Activated CD4-positive, alpha-beta T cell treated with anti-CD3 and anti-CD28 coated beads, Interleukin-2, amount 10 ng/mL, durations not matched to agents 7 days and 5 days (primary cell): ENCODE measurements around the gene ELMO1. TPM values are rescaled to one million over a fixed set of nuclear protein-coding genes. Genes with fewer than 3 reads are reported as not detected.

Source experiments
- CTCF ChIA-PET: fragments of 350-600 bp; sonication (Branson Sonifier 250); formaldehyde crosslinking; loops from one replicate; lab custom pipeline; 2021; ENCODE audit warnings: antibody characterized with exemption; lab: Charles Lee
- POLR2A ChIA-PET: fragments of 350-600 bp; sonication (Branson Sonifier 250); formaldehyde crosslinking; loops from one replicate; lab custom pipeline; 2021; ENCODE audit warnings: antibody characterized with exemption; lab: Charles Lee
- DNase-seq: peaks from one replicate; pipeline ENCODE4 v3.0.0-alpha.2; 2020
- H3K27ac Mint-ChIP-seq: one replicate; pipeline ENCODE4 v1.8.0; 2021; ENCODE audit warnings: mild to moderate bottlenecking, moderate library complexity, mixed read lengths
- H3K27me3 Mint-ChIP-seq: one replicate; pipeline ENCODE4 v1.8.0; 2021; ENCODE audit warnings: mixed read lengths
- H3K36me3 Mint-ChIP-seq: one replicate; pipeline ENCODE4 v1.8.0; 2021; ENCODE audit warnings: low read depth, mixed read lengths
- H3K4me1 Mint-ChIP-seq: one replicate; pipeline ENCODE4 v1.8.0; 2021; ENCODE audit warnings: mixed read lengths
- H3K4me3 Mint-ChIP-seq: one replicate; pipeline ENCODE4 v1.8.0; 2021; ENCODE audit warnings: mild to moderate bottlenecking, moderate library complexity, mixed read lengths
- H3K9me3 Mint-ChIP-seq: one replicate; pipeline ENCODE4 v1.8.0; 2021; ENCODE audit warnings: mixed read lengths
- total RNA-seq, 2 experiments: library from RNA; stranded (reverse); gene quantifications; one replicate each; pipeline ENCODE4 v1.2.3, GENCODE V29; 2021

Gene ELMO1
- total RNA-seq, 2 experiments from 2014 or later, result 99.8 to 142 TPM

DNA sequence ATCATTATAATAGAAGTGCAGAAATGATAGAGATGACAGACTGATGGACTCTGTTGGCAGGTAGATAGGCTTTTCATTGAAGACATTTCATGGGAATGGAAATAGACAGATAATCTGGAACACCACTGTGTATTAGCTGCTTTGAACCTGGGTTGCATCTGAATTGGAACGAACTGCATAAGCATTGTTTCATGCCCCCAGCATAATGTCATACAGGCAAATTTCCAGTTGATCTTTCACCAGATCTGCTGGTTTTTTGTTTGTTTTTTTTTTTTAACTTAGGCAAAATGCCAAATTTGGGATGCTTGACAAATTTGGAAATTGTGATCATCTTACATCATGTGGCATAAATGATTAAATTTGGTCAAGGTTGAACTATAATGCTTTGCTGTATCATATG, 552.2 kb downstream of the ELMO1 start:
- H3K36me3 Mint-ChIP-seq, result peaks cover 58% of the 10 kb centered on the region
- no peak for DNase-seq
- H3K4me3 Mint-ChIP-seq, result no peak overlapping the region
- peaks cover 9% of the 10 kb centered on the region for H3K9me3 Mint-ChIP-seq
- H3K27me3 Mint-ChIP-seq, result no peaks in the 10 kb centered on the region
- ChIA-PET CTCF (no interaction called here), POLR2A (no interaction called here)
- H3K4me1 Mint-ChIP-seq, result peaks cover 14% of the 10 kb centered on the region
- H3K27ac Mint-ChIP-seq, result no peak overlapping the region

DNA sequence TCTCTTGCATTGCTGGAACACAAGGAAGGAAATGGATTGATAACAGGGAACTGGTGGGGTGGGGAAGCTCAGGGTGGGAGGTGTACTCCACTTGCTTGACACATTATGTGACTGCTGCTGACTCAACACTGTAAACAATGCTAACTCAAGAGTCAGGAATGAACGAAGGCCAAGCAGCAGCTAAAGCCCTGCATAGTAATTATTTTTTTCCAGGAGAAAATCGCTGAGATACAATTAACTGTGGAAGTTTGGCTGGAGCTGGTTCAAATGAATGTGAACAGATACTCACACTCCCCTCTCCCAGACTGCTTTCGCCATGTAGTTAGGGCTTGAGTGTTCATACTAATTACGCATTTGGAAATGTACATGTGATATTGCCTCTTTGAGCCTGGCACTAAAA, 553.5 kb downstream of the ELMO1 start:
- H3K4me1 Mint-ChIP-seq, result peaks cover 14% of the 10 kb centered on the region
- H3K27me3 Mint-ChIP-seq, result no peaks in the 10 kb centered on the region
- ChIA-PET CTCF (interaction anchor here (0.8 to 1.1 kb wide), 3 partner anchors 10 to 56 kb away, joined by 3 to 4 read pairs (median 3); no protein-coding TSS in a partner anchor), POLR2A (no interaction called here)
- H3K36me3 Mint-ChIP-seq, result peaks cover 62% of the 10 kb centered on the region
- no peak for DNase-seq
- H3K27ac Mint-ChIP-seq, result no peak overlapping the region
- H3K9me3 Mint-ChIP-seq, result peaks cover 5% of the 10 kb centered on the region
- H3K4me3 Mint-ChIP-seq, result no peak overlapping the region

GRCh38 chr7:36894190-36894589, 554.5 kb downstream of the ELMO1 start:
- ChIA-PET CTCF (interaction anchor here (1.1 kb wide), 1 partner anchor 11 kb away, joined by 4 read pairs; no protein-coding TSS in a partner anchor), POLR2A (no interaction called here)
- DNase-seq, result no peak
- Mint-ChIP-seq H3K36me3 (peaks cover 66% of the 10 kb centered on the region), H3K4me3 (no peak overlapping the region), H3K4me1 (peaks cover 14% of the 10 kb centered on the region), H3K27me3 (no peaks in the 10 kb centered on the region), H3K27ac (peak overlapping the region; percentile 6), H3K9me3 (peaks cover 4% of the 10 kb centered on the region)

- no peaks in the 10 kb centered on the region for H3K9me3 Mint-ChIP-seq
- POLR2A ChIA-PET, result no interaction called here
- H3K4me1 Mint-ChIP-seq, result peaks cover 8% of the 10 kb centered on the region
- CTCF ChIA-PET, result no interaction called here
- no peak for DNase-seq
- no peaks in the 10 kb centered on the region for H3K27me3 Mint-ChIP-seq
- no peak overlapping the region for H3K4me3 Mint-ChIP-seq
- H3K27ac Mint-ChIP-seq, result no peak overlapping the region
- peaks cover 91% of the 10 kb centered on the region for H3K36me3 Mint-ChIP-seq
These were observed 559.5 kb downstream of the ELMO1 start for GRCh38 chr7:36889182-36889581.

GRCh38 chr7:36887969-36888368, 560.7 kb downstream of the ELMO1 start:
- no peak for DNase-seq
- no peak overlapping the region for H3K4me3 Mint-ChIP-seq
- POLR2A ChIA-PET, result no interaction called here
- H3K36me3 Mint-ChIP-seq, result peaks cover 91% of the 10 kb centered on the region
- H3K9me3 Mint-ChIP-seq, result no peaks in the 10 kb centered on the region
- CTCF ChIA-PET, result no interaction called here
- no peak overlapping the region for H3K27ac Mint-ChIP-seq
- H3K4me1 Mint-ChIP-seq, result no peaks in the 10 kb centered on the region
- no peaks in the 10 kb centered on the region for H3K27me3 Mint-ChIP-seq

DNA sequence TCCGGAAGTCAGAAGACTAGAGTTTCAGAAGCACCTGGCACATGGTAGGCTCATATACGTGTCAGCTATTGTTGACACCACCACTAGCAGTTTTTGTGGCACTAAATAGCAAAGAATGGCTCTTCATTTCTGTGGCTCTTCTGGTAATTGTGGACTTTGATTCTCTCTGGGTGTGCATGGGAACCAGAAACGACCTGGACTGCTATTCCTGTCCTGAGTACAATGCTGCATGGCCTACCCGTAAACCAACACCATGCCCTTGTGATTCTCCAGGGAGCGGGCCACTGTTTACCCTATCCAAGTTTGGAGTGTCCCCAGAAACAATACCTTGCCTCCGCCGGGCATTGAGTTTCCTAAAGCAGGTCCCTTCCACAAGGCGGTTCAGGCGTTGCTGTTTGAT, 561.4 kb downstream of the ELMO1 start:
- Mint-ChIP-seq H3K4me1 (no peaks in the 10 kb centered on the region), H3K27ac (no peak overlapping the region), H3K9me3 (no peaks in the 10 kb centered on the region), H3K27me3 (no peaks in the 10 kb centered on the region), H3K4me3 (no peak overlapping the region), H3K36me3 (peaks cover 86% of the 10 kb centered on the region)
- ChIA-PET CTCF (no interaction called here), POLR2A (no interaction called here)
- no peak for DNase-seq

GRCh38 chr7:36884910-36885309, 563.8 kb downstream of the ELMO1 start:
- ChIA-PET CTCF (interaction anchor here (1.8 kb wide), 1 partner anchor 9 kb away, joined by 7 read pairs; no protein-coding TSS in a partner anchor), POLR2A (no interaction called here)
- Mint-ChIP-seq H3K4me1 (no peaks in the 10 kb centered on the region), H3K9me3 (no peaks in the 10 kb centered on the region), H3K27me3 (no peaks in the 10 kb centered on the region), H3K27ac (no peak overlapping the region), H3K4me3 (no peak overlapping the region), H3K36me3 (peaks cover 84% of the 10 kb centered on the region)
- DNase-seq, result no peak

- Mint-ChIP-seq H3K9me3 (no peaks in the 10 kb centered on the region), H3K4me3 (no peak overlapping the region), H3K4me1 (peaks cover 3% of the 10 kb centered on the region), H3K27me3 (no peaks in the 10 kb centered on the region), H3K36me3 (peaks cover 83% of the 10 kb centered on the region), H3K27ac (no peak overlapping the region)
- ChIA-PET CTCF (interaction anchor here (1.8 kb wide), 1 partner anchor 8 kb away, joined by 7 read pairs; no protein-coding TSS in a partner anchor), POLR2A (no interaction called here)
- no peak for DNase-seq
These were observed 564.3 kb downstream of the ELMO1 start for GRCh38 chr7:36884351-36884750.

DNA sequence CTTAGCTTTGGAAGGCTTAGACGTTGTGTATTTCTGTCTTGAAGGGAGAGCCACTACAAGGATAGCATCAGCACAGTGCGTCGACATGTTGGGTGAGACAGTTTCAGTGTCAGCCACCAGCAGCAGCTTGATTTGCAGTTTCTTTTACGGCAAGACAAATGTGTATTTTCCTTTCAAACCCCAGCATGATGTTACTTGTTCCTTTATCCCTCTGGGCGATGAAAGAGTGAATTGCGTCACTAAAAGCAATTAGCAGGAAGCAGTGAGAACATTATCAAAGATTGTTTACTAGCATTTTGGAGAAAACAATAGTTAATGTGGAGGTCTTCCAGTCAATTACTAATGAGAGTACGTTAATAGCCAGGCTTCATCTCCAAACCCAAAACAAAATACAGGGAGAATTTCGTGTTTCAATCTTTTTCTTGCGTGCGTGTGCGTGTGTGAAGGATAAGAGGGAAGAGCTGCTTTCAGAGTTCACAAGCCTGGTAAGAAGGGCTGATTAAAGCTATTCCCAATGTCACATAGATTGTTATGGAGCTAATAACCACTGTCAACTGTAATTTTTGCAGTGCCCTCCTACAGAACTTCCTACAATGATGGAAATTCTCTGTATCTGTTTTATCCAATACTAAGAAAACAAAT, 567.3 kb downstream of the ELMO1 start:
- H3K4me1 Mint-ChIP-seq, result peaks cover 12% of the 10 kb centered on the region
- POLR2A ChIA-PET, result no interaction called here
- H3K36me3 Mint-ChIP-seq, result peaks cover 80% of the 10 kb centered on the region
- H3K9me3 Mint-ChIP-seq, result no peaks in the 10 kb centered on the region
- H3K4me3 Mint-ChIP-seq, result no peak overlapping the region
- no peak overlapping the region for H3K27ac Mint-ChIP-seq
- CTCF ChIA-PET, result interaction anchor here (0.5 to 0.9 kb wide), 3 partner anchors 13 to 608 kb away, joined by 3 to 9 read pairs (median 3); no protein-coding TSS in a partner anchor
- no peak for DNase-seq
- no peaks in the 10 kb centered on the region for H3K27me3 Mint-ChIP-seq

- H3K27me3 Mint-ChIP-seq, result no peaks in the 10 kb centered on the region
These were observed 568.6 kb downstream of the ELMO1 start for GRCh38 chr7:36880108-36880507.

GRCh38 chr7:36879021-36879420, 569.6 kb downstream of the ELMO1 start:
- H3K4me1 Mint-ChIP-seq, result peaks cover 12% of the 10 kb centered on the region
- ChIA-PET CTCF (interaction anchor here (0.6 kb wide), 1 partner anchor 14 kb away, joined by 3 read pairs; no protein-coding TSS in a partner anchor), POLR2A (no interaction called here)
- H3K4me3 Mint-ChIP-seq, result no peak overlapping the region
- no peaks in the 10 kb centered on the region for H3K9me3 Mint-ChIP-seq
- no peaks in the 10 kb centered on the region for H3K27me3 Mint-ChIP-seq
- H3K36me3 Mint-ChIP-seq, result peaks cover 76% of the 10 kb centered on the region
- no peak overlapping the region for H3K27ac Mint-ChIP-seq
- DNase-seq, result no peak

More at GRCh38 chr7:36880108-36880507, 568.6 kb downstream of the ELMO1 start:
- Mint-ChIP-seq H3K4me1 (peaks cover 12% of the 10 kb centered on the region), H3K9me3 (no peaks in the 10 kb centered on the region), H3K27ac (no peak overlapping the region), H3K36me3 (peaks cover 77% of the 10 kb centered on the region), H3K4me3 (no peak overlapping the region)
- CTCF ChIA-PET, result no interaction called here
- no peak for DNase-seq
- POLR2A ChIA-PET, result no interaction called here

- DNase-seq, result no peak
- Mint-ChIP-seq H3K4me3 (no peak overlapping the region), H3K4me1 (peaks cover 12% of the 10 kb centered on the region), H3K36me3 (peaks cover 74% of the 10 kb centered on the region), H3K27me3 (no peaks in the 10 kb centered on the region), H3K27ac (no peak overlapping the region), H3K9me3 (no peaks in the 10 kb centered on the region)
- POLR2A ChIA-PET, result no interaction called here
- CTCF ChIA-PET, result interaction anchor here (0.6 kb wide), 1 partner anchor 15 kb away, joined by 3 read pairs; no protein-coding TSS in a partner anchor
These were observed 570.4 kb downstream of the ELMO1 start for GRCh38 chr7:36878288-36878687.

- DNase-seq, result no peak
- no peaks in the 10 kb centered on the region for H3K27me3 Mint-ChIP-seq
- no peak overlapping the region for H3K4me3 Mint-ChIP-seq
- H3K27ac Mint-ChIP-seq, result no peak overlapping the region
- CTCF ChIA-PET, result interaction anchor here (1.0 to 1.7 kb wide), 2 partner anchors 9 to 19 kb away, joined by 3 to 7 read pairs; no protein-coding TSS in a partner anchor
- POLR2A ChIA-PET, result no interaction called here
- H3K36me3 Mint-ChIP-seq, result peaks cover 79% of the 10 kb centered on the region
- peaks cover 27% of the 10 kb centered on the region for H3K4me1 Mint-ChIP-seq
- H3K9me3 Mint-ChIP-seq, result peaks cover 4% of the 10 kb centered on the region
These were observed 572.9 kb downstream of the ELMO1 start for GRCh38 chr7:36875794-36876193.
